Activated effector memory CD4-positive, alpha-beta T cell treated with anti-CD3 and anti-CD28 coated beads, Interleukin-2, amount 50 U/mL, for 16 hours (primary cell): ENCODE measurements around the gene NTNG1.

Source experiments
- DNase-seq: peaks from one replicate; pipeline ENCODE4 v3.0.0-alpha.2; 2020

Gene NTNG1

DNA sequence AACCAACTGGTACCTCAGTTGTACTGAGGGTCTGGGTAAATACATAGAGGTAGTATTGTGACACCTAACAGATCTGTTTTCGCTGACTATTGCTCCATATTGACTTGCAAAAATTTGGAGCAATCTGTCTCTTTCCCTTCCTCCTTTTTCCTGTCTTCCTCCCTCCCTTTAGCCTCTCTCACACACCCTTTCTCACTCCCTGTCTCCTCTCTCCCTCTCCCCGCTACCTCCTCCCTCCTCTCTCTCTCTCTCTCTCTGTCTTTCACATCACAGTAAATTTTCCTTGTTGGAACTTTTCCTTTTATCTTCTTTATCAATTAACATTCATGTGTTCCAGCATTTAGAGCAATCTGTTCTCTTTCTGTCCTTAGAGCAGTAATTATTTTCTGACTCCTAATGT is 278.2 kb downstream of the NTNG1 start:
- DNase-seq: no peak

DNA sequence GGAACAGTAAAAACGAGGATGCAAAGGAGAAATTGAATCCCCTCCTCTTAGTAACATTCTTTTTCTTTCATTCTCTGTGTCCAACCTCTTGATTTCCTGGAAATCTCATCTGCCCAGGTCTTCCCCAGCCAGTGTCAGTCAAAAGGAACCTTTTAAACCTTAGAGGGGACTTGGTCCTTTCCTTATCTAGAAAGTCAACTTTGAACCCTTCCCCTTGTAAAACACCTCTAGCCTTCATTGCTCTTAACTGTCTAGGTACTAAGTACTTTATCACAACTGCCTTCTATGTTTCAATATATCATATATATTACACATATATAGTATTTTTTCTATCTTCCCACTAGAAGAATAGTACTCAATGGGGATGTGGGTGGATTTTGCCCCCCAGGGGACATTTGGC is 282.1 kb downstream of the NTNG1 start:
- DNase-seq: no peak

DNA sequence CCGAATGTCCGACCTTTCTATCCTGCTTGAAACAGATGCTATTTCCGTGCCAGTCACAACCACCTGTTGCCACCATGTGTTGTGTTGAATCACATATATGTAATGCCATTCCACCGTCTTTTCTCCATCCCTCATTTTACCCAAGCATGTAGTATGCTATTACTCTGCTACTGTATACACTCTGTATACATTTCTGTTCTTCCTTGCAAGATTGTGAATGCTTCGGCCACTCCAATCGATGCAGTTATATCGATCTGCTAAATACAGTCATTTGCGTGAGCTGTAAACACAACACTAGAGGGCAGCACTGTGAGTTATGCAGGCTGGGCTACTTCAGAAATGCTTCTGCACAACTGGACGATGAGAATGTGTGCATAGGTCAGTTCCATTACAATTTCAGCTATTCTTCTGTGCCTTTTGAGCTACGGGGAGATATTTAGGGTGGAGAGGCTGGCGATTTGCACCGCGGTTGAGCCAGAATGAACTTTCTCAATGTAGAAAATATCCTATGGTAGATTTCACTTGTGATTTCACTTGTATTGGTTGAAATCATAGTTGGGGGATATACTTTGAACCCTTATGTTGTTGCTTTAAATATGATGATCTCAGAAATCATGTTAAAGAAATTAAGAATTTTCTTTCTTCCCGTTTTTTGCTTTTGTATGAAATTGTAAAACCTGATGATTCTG is 289.8 kb downstream of the NTNG1 start:
- DNase-seq: no peak

DNA sequence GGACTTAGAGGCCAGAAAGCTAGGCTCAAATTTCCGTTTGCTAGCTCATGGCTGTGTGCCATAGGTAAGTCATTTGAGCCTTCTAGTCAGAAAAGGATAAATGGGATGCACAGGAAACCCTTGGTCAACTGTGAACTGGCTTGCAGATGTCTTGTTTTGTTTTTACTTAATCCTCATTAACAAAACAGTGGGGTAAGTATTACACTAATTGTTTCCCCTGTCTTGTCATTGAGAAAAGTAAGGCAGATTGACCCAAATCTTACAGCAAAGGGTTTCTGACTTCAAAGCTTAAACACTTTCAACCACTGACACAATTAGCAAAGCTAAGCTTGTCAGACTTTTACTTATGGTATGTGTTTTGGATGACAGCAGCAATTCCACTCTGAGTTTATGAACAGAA is 291.3 kb downstream of the NTNG1 start:
- DNase-seq: no peak

DNA sequence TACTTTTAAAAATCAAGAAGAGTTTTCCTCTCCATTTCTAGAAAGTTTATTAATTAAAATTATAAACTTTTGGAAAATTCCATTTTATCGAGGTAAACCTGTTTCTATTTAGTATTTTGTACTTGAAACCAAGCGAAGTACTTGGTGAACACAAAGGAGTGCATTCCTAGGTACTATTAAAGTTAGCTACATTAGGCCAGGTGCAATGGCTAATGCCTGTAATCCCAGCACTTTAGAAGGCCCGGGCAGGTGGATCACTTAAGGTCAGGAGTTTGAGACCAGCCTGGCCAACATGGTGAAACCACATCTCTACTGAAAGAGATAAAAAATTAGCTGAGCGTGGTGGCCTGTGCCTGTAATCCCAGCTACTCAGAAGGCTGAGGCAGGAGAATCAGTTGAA is 292.2 kb downstream of the NTNG1 start:
- no peak for DNase-seq

DNA sequence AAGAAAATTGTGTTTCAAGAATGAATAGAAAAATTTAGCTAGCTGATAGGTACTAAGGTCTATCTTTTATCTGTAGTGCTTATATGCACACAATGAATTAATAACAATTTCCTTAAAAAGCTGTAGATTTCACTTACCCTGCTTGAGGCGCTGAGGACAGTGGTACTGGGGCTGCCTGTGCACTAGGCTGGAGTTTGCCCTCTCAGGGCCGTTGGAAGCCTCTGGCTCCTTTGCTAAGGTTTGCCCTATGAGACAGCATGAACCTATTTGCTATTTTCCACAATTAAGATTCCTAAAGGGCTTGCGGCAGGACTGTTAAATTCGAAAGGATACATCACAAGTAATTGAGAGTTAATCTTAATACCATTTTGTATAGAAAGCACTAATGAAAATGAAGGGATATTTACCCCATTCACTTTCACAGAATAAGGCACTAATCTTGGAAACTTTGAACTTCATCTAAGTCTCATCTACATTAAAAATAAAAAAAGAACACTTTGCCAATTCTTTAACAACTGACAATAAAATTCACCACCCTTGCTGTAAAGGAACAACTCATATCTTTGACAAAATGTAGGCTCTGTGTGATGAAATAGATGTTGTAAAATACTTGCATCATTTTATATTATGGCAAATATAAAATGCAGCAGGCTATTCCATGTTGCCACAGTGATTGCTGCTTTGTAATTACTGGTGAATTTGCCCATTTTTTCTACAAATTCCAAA is 293.0 kb downstream of the NTNG1 start:
- no peak for DNase-seq

DNA sequence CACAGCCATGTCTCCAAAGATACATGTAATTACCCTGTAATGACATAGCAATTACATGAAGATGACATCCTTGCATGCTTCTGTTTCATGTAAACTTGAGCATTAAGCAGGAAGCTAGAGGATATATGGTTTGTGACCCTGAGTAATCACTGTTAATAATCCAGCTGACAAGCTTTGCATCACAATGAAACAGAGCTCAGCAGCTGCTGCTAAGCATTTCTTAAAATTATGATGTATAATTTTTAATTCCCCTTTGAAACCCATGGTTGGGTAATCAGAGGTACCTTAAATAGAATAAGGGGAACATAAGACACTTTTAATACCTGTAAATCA is 293.5 kb downstream of the NTNG1 start:
- no peak for DNase-seq

DNA sequence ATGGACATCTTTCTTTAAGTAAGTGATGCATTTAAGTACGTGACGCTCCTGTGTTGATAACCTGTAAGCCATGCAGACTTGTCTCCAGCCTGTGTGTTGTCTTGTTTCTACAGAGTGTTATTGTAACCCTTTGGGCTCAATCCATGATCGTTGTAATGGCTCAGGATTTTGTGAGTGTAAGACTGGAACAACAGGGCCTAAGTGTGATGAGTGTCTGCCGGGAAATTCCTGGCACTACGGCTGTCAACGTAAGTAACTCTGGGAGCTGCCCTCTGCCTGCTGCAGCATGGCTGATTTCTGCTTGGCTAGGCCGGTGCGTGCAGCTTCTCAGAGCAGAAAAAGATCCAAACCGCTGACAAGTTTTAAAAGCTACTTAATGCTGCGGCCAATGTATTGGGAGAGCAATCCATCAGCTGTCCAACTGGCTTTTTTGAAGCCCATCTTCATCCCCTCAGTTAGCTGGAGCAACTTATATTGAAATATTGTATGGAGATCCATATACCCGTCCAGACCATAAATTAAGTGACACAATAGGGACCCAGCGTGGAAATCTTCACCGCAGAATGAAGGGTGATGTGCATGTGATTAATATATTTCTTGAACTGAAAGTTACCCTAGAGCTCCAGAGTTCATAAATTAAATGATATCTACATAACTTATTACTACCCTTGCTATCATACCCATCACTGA is 295.9 kb downstream of the NTNG1 start:
- DNase-seq: no peak

DNA sequence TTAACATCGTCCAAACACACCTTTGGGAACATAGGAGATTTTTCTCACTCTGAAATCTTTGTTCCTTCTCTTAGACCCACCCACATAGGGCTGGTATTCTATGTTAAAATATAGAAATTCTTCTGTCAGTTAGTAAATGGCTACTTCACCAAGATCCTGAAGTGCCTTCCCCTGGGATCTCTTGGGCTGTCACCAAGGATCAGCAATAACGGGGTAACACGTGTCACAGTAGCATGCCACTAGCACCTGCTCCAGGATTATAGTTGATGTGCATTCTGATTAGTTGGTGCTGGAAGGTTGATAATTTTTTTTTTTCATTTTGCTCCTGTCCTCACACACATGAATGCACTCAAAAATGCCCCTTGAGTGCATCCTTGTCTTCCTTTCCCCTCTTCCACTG is 298.7 kb downstream of the NTNG1 start:
- no peak for DNase-seq

DNA sequence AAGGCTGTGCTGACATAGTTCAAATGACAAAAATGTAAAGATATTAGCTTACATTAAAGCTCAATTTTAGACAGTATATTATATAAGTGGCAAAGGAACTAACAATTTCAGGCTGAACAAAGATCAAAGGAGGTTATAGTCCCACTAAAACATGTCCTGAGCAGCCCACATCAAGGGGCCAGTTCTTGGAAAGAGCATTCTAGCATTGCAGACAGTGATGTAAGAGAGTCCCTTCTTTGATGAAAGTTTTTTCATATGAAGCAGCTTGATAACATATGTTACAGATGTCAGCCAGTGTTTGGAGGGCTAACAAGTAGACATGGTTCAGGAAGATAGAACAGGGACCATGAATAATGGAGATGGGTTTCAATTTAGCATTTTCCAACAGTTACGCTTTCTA is 301.7 kb downstream of the NTNG1 start:
- DNase-seq: no peak

DNA sequence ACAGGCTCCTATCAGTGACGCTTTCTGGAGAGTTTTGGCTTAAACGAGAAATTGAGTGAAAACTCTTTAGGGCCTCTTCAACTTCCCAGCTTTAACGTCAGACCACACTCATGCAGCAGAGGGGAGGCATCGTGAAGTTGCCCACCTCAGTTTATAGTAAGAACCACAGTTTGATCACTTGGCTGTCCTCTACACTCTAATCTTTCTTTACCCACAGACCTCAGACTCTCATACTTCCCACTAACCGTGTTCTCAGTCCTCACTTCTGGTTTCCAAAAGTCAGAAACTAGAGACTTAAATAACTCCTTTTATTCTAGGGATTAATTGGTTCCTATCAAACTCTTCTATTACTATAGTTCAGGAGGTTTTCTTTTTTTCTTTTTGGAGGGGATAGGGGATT is 302.2 kb downstream of the NTNG1 start:
- DNase-seq: no peak

DNA sequence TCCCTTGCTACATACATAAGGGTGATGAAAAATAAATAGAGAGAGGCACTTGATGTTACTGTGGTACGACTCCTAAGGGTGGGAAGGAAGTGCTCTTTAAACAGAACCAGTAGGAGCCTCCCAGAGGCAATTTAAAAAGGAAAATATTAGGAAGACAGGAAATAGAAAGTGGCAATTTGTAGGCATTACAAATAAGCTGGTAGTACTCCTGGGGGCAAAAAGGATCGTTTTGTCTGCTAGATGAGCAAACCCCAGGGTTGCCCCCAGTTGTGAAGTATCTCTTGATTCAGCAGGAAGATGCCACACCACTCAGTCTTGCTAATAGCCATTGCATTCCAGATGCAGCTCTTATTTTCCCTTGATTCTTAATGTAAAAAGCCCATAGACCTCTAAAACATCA is 303.0 kb downstream of the NTNG1 start:
- DNase-seq: no peak

DNA sequence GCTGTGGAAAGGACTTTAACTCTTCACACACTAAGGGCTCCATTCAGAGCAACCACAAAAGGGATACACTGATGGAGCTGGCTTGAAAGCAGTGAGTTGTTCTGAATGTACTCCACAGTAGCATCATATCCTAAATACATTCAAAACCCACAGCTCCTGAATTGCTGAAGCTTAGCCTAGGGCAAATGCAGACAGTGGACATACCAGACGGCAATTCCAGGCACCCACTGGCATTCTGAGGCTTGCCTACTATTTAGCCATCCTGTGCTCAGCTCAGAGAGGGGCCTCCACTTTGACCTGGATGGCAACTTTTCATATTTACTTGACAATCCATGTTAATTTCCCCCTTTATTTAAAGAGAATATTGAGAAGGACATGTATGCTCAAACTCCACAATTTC is 303.5 kb downstream of the NTNG1 start:
- no peak for DNase-seq

DNA sequence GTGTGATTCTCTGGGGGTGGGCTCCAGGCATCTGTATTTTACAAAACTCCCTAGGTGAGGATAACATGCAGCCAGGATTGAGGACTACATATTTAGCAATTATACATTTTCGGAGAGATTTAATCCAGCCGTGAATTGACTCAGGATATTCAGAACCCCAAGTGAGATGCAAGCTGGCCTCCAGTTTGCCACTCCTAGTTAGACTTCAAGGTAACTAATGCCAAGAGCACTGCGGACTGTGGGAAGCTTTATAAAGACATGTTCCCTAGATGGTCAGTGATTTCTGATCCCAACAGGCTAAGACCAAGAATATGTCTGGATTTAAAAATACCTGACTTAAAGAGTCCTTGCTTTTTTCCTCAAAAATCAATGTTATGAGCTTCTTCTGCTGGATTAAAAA is 308.5 kb downstream of the NTNG1 start:
- no peak for DNase-seq

DNA sequence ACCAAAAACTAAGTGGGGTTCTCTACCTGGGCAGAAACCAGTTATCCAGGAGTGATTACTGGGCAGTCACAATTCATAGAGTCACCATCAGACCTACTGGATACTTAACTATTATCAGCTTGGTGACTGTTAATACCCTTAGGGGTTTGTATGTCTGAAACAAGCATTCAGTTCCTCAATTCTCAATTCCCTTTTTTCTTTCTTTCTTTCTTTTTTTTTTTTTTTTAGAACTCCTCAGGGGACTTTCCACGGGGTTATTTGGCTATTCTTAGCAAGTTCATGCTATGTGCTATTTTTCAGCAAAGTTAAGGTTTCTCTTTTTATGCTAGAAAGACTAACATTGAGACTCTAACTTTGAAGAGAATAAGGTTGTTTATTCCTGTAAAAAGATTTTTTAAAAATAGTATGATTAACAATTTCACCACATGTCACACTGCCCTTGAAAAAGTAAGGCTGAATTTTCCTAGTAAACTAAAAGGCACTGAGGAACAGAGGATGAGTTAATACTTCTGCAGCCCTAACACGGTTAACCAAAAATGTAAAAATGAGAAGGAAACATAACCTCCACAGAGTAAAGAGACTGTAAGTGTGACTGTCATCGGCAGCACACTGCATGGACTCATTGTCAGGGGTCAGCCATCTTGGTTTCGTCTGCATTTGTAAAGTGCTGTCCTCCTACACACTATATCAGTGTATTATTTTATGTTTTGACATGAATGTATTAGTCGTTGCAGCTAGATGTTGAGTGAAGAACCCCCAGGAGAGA is 310.2 kb downstream of the NTNG1 start:
- no peak for DNase-seq

DNA sequence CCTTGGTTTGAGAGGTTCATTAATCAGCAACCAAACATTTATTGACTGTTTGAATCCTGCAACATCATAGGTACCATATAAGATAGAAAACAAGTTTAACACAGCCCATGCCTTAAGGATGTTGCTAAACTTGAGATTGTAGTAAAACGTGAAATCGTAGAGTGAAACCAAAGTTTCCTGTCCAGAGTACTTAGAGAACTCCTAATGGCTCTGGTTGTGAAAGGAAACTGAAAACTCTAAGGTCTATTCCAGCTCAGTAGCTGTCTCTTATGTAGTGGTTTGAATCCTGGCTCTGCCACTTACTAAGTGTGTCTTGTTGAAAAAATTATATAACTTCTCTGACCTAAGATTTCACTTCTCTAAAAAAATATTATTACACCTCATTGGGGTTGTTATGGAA is 310.9 kb downstream of the NTNG1 start:
- no peak for DNase-seq

DNA sequence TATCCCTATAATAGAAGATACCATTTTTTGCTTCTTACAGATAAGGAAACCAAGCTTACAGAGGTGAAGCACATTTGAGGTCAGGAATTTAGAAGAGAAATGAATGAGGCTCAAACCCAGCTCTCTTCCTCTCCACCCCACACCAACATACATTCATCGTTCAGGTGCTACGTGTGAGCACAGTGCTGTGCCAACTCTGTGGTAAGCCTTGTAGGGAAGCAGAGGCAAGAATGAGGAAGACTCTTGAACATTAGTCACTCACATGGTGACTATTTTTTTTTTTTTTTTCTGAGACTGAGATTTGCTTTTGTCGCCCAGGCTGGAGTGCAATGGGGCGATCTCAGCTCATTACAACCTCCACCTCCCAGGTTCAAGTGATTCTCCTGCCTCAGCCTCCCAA is 314.0 kb downstream of the NTNG1 start:
- DNase-seq: no peak

DNA sequence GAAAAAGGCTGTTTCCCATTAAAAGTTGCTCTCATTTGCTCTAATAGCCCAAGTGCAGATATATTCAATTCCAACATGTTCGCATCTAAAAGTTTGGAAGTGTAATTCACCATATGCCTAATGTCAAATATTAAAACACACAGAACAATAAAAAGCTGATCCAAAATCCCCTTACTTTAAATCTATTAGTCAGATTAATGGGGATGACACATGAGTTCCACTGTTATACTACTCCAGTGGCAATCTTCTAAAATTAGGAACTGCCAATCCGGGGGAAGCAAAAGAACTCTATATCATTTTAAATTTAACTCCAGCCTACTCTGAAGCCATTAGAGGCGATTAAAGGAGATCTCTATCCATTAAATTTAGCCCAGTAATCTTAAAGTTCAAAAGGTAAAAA is 317.1 kb downstream of the NTNG1 start:
- DNase-seq: no peak

DNA sequence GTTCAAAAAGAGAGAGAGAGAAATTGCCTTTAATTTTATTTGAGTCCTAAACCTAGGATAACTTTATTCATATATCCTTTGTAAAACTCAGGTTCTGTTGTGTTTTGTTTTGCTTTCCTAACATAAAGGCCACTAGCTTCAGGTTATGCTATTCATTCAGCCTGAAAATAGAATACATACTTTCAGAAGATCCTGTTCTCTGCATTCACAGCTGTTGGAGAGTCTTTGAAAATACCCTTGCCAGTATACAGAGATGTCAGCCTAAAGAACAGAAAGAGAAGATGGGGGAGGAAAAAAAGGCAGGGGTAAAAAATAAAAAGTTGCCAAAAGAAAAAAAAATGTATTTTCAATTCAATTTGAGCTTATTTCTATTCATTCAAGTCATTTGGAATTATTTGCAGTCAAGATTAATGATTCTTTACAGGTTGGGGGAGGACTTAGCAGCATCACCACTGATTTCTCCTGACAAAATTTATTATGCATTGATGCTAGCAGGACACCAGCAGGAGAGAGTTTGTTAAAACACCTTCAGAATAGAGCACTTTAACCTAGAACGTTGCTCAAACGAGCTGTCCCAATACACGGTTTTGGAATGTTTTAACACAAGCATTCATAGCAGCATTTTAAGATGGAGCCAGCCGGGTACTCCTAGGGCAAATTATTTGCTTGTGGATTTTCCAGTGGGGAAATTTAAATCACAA is 318.5 kb downstream of the NTNG1 start:
- no peak for DNase-seq

DNA sequence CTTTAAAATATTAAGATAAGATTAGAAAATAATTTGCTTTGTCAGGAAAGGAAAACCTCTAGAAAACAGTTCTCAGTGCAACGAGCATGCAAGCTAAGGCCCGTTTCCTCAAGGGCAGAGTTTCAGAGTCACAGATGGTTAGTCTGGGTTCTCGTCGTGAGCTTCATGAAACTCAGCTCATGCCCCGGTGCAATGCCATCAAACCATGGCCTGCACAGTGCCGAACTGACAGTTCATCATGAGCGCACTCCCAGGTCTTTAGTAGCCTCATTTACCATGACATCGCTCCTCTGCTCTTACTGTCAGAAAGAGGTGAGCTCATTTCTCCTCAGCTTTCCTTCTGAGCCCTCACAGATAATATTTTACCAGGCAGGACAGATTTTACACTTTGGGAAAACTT is 319.2 kb downstream of the NTNG1 start:
- DNase-seq: no peak

DNA sequence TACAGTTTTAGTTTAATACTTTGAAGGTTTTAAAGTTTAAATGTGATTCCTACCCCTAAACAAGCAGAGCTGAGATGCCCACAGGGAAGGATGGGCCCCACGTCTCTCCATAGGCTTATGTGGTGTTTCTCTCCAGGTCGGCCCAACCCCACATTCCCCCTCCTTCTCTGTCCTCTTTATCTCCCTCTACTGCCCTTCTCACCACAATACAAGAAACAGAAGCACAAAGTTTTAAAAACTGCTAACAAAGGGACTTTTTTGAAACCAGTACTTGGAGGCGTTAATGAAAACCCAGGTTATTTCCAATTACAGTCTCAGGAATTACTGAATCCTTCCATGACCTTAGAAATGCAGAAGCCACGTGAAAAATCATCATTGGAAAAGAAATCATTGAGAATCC is 324.0 kb downstream of the NTNG1 start:
- no peak for DNase-seq

DNA sequence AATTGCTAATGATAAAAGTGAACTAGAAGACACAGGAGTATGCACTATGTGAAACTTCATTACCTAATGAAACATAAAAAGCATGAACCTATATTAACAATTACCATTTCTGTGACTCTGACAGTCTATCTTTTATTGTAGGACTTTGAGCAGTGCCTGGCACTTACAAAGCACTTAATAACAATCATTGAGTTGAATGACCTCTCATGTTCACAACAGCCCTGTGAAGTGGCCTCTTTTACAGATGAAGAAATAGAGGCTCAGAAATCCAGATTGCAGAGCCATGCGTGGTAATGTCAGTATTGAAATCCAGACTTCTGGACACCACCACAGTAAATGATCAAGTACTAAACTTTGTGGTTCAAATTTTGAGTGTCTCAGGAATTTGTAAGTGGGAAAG is 326.4 kb downstream of the NTNG1 start:
- no peak for DNase-seq

DNA sequence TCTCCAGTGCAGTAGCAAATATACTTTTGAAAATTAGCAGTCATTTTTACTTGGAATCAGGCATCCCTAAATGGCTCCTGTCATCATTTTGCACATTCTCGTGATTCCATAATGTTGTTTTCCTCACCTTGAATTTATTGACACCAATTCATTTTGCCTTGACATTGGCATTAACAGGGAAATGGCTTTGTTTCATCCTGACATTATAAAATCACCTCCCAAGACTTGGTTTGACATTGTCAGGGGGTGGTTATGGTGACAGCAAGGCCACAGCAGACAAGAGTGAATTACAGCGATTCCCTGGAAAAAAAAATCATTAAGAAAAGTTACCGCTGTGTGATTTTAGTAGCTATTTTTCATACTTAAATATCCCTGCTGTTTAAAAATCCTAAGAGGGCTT is 327.0 kb downstream of the NTNG1 start:
- no peak for DNase-seq
